GM19193 (cell line): ENCODE measurements around the gene CUEDC2.

Experiments used
- POLR2A ChIP-seq: IDR thresholded peaks from 4 replicates; pipeline ENCODE4 v1.6.1; 2011; ENCODE audit not compliant: insufficient read depth, insufficient read length; ENCODE audit errors: extremely low read depth

Gene CUEDC2

GRCh38 chr10:102421757-102422512 is 10.4 kb downstream of the CUEDC2 start:
- no peak for TF ChIP-seq POLR2A

- no peak for TF ChIP-seq POLR2A
Observed at GRCh38 chr10:102421507-102421756, 10.9 kb downstream of the CUEDC2 start.

GRCh38 chr10:102420714-102421506 is 11.5 kb downstream of the CUEDC2 start, which contains the start of gene FBXL15:
Gene FBXL15 (plus strand): TSS chr10:102420836. CDS start chr10:102421130, 294 bp downstream.
- TF ChIP-seq POLR2A: peak; percentile 69

GRCh38 chr10:102420181-102420713 is 12.1 kb downstream of the CUEDC2 start:
- TF ChIP-seq POLR2A: no peak

- TF ChIP-seq POLR2A: no peak
Observed at GRCh38 chr10:102419269-102420180, 12.8 kb downstream of the CUEDC2 start.

- no peak for TF ChIP-seq POLR2A
Observed at GRCh38 chr10:102418622-102419268, 13.6 kb downstream of the CUEDC2 start, which contains the start of gene PSD. Gene PSD (minus strand): TSS chr10:102418785. CDS start chr10:102417038, 1,747 bp downstream.

- no peak for TF ChIP-seq POLR2A
Observed at GRCh38 chr10:102416695-102417094, 15.7 kb downstream of the CUEDC2 start.

GRCh38 chr10:102416283-102416682 is 16.1 kb downstream of the CUEDC2 start:
- no peak for TF ChIP-seq POLR2A

GRCh38 chr10:102414749-102415148 is 17.6 kb downstream of the CUEDC2 start:
- no peak for TF ChIP-seq POLR2A

GRCh38 chr10:102413806-102414561 is 18.4 kb downstream of the CUEDC2 start:
- TF ChIP-seq POLR2A: no peak

GRCh38 chr10:102413053-102413705 is 19.2 kb downstream of the CUEDC2 start:
- TF ChIP-seq POLR2A: no peak

GRCh38 chr10:102412293-102412692 is 20.1 kb downstream of the CUEDC2 start:
- TF ChIP-seq POLR2A: no peak

- TF ChIP-seq POLR2A: no peak
Observed at GRCh38 chr10:102411341-102412255, 20.8 kb downstream of the CUEDC2 start.
